GM19023 (cell line): ENCODE measurements around the gene HRCT1.
"Not testable (repeated sequence)": the region's sequence is repeated elsewhere in the genome, so short reads cannot be mapped to it uniquely, and the experiment has no call there.

Experiments
- ATAC-seq: cut with Tn5 transposase; IDR thresholded peaks from one replicate; pipeline ENCODE4 v1.9.1; 2021; ENCODE audit warnings: mild to moderate bottlenecking, moderate library complexity; ENCODE audit not compliant: unreplicated experiment

The HRCT1 gene

GRCh38 chr9:35915681-35916294, 9.8 kb downstream of the HRCT1 start:
- no peak for ATAC-seq

DNA sequence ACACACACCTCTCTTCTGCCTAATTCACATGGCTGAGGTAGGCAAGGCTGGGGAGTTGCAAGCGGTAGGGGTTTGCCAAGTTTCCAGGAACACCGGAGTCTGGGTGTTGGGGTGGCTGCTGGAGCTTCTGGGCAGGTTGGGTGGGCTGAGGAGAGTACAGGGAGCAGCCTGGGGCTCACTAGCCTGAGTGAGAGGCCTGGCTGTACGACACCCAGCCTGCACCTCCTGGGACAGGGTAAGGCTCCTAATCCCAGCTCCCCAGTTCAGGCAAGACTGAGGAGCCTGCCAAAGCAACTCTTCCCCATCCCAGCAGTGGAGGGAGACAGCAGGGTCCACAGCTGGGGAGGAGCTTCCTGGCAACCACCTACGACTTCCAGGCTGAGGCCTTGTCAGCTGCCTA, 11.3 kb downstream of the HRCT1 start:
- ATAC-seq = no peak

DNA sequence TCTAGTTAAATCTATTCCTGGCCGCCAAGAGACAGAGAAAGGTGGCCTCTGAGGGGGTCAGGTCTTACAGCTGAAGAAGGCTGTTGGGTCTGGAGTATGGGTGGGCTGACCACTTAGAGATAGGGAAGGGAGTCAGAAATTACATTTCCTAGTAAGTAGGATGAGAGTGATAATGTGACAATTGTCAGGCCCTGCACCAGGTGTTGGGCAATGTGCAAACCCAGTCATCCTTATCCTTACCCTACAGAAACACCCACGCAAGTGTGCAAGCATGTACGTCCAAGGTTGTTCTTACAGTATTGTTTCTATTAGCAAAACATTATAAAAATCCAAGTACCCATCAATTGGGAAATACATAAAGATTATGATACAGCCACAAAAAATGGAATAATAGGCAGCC, 12.8 kb downstream of the HRCT1 start:
- no peak for ATAC-seq

DNA sequence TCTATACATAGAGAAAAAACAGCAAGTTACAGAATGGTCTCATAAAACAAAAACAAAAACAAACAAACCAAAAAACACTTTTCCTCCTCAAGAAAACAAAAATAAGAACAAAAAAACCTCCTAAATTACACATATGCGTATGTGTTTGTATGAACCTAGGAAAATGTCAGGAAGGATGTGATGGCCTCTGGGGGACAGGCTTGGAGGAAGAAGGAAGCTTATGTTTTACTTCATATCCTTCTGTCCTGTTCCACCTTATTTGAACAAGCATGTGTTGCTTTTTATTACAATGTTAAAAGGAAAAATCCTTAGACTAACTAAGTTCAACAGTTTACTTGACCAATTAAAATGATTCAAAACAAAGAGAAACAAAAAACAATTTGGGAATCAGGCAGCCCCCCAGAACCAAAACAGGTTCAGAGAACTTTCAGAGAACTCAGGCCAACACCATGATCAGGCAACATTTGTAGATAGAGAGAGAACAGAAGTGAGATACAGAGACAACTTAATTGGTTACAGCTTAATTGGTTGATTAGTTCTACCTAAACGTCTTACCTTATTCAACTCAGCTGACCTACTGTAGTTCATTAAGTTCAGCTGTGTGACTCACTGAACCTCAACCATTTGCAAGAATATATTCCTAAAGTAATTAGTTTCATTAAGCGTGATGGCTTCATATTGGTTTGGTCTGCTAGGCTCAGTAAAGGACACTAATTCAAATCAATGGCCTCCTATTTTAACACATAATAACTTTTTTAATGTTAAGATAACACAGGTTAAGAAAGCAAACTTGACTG, 13.4 kb downstream of the HRCT1 start:
- no peak for ATAC-seq

GRCh38 chr9:35920051-35920620, 14.1 kb downstream of the HRCT1 start:
- ATAC-seq = no peak

- no peak for ATAC-seq
These were observed 17.6 kb downstream of the HRCT1 start for GRCh38 chr9:35923598-35923926.

- ATAC-seq = no peak
These were observed 18.1 kb downstream of the HRCT1 start for GRCh38 chr9:35923927-35924763.

DNA sequence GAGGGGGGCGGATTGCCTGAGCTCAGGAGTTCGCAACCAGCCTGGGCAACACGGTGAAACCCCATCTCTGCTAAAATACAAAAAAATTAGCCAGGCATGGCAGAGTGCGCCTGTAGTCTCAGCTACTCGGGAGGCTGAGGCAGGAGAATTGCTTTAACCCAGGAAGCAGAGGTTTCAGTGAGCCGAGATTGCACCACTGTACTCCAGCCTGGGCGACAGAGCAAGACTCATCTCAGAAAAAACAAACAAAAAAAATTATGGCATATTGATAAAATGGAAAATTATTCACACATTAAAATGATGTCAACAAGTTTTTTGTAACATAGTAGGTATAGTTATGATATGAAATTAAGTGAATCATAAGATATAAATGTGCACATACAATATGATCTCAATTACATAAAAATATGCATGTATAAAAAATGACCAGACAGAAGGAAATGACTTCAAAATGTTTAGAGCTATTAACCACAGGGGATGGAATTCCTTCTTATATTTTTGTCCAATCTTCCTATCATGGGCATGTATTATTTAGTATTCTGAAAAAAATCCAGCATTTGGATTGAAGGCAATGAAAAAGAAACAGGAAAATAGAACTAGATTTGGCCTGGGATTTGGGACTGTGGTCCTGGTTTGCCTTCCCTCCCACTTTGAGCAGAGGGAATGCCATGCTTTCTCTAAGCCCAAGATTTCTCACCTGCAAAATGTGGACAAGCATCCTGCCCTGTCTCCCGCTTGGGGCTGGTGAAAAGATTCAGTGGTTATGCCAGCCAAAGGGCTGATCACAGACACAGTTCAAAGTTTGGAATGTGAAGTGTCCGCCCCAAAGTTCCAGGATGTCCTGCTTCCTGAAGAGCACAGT, 22.8 kb downstream of the HRCT1 start:
- ATAC-seq = no peak

DNA sequence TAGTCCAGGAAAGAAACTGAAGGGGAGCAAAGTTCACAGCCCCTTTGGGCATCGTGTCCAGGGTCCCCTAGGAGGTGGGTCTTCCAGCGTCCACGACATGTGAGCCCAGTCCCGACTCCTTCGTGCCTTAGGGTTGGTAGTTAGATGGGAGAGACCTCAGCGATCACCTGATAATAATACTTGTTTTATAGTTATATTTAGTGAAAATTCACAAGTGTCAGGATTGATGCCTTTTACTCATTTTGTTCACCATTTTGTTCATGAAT, 23.4 kb downstream of the HRCT1 start:
- ATAC-seq = no peak

GRCh38 chr9:35930521-35930920, 24.5 kb downstream of the HRCT1 start:
- no peak for ATAC-seq

- ATAC-seq = no peak
These were observed 25.0 kb downstream of the HRCT1 start for GRCh38 chr9:35930989-35931388.

GRCh38 chr9:35932735-35933134, 26.7 kb downstream of the HRCT1 start:
- no peak for ATAC-seq

- ATAC-seq = no peak
These were observed 27.6 kb downstream of the HRCT1 start for GRCh38 chr9:35933550-35934067.

- not testable (repeated sequence) for ATAC-seq
These were observed 28.1 kb downstream of the HRCT1 start for GRCh38 chr9:35934069-35934468.

DNA sequence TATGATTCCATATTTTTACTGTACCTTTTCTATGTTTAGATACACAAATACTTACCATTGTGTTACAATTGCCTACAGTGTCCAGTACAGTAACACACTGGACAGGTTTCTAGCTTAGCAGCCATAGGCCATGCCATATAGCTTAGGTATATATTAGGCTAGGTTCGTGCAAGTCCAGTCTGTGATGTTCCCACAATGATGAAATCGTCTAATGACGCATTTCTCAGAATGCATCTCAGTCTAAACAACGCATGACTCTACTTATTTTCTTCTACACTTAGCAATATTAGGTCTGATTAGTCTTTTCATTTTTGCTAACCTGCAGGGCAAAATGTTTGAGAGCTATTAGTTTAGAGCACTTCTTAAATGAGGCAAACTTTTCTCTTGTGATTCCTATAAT, 29.3 kb downstream of the HRCT1 start:
- ATAC-seq = no peak

DNA sequence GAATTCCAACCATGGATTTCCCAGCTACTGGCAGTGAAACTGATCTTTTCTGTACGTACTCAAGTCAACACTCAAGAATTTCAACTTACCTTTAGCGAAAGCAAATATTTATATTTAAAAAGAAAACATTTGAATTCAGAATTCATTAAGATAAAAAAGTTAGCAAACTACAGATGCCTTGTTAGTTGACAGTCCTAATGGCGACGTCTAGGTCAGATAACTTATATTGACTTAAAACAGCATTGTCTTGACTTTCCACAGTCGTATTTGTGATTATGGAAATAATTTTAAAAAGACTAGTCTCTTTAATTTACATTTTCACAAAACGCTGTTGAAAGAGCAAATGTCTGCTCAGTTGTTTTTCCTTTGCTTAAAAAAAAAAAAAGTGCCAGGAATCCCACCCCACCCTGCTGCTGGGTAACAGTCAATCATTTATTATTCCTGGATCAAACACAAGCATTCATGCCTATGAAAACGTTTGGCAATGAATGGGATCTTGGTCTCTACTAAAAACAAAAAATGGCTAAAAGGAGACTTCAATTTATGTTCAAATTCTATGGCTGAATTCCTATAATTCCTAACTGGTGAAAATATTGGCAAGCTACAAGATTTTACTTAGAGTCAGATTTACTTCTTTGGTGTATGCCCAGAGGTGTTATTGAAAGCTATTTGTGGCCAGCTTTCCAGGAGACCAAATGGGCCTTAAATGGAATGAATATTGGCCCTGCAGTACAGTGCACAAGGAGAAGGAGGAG, 29.9 kb downstream of the HRCT1 start:
- ATAC-seq = no peak

- no peak for ATAC-seq
These were observed 31.2 kb downstream of the HRCT1 start for GRCh38 chr9:35937227-35937626.

DNA sequence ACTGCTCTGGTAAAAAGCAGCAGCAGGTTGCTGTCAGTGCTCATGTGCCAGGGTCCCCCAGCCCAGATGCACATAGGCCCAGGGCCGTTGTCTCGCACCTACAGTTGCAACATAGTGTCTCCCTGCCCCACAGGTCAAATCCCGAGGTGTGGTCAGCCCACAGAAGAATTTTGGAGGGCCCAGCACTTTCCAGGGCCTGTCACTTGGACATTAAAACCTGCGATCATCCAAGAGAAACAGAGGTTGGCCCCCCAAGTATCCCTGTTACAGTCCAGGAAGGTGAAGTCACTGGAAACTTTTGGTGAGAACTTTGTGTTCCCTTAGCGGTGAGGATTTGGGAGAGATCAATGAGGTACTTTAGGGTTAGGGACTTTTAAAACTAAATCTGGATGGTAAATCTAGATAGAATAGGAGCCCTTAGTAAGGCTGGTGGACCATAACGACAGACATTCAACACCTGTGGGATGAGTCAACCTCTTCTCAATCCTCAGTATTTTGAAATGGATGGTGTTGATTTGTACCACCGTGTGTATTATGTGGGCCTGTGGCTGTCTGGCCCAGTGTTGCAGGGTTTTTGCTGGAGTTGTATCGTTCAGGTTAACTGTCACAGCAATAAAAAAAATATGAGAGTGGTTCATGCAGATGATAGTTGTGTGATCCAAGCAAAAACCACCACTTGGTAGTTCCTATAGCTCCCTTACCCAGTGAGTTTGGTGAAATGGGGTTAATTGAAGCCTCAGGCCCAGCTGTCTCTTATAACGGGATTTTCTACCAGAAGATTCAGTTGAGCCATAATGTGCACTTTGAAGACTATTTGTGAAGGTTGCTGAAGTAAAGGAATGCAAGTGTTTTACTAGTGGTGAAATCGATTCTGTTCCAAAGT, 32.7 kb downstream of the HRCT1 start:
- ATAC-seq = no peak

GRCh38 chr9:35939679-35940250, 33.8 kb downstream of the HRCT1 start:
- ATAC-seq = no peak
